Iris pigment epithelial cell (primary cell): ENCODE measurements around the gene WT1.
A peak's percentile ranks its signal among the peaks of the same experiment; 100 is the strongest.
"Not testable (repeated sequence)": the region's sequence is repeated elsewhere in the genome, so short reads cannot be mapped to it uniquely, and the experiment has no call there.

Experiments
- DNase-seq: peaks from one replicate; pipeline ENCODE4 v3.0.0-alpha.2; 2011; ENCODE audit warnings: low read depth

WT1 gene

GRCh38 chr11:32387411-32387810 lies 47.9 kb downstream of the WT1 start:
- DNase-seq: no peak

GRCh38 chr11:32386770-32387377 lies 48.5 kb downstream of the WT1 start:
- DNase-seq: peak; percentile 28

- DNase-seq: peak; percentile 51
Measured at GRCh38 chr11:32385998-32386397, 49.3 kb downstream of the WT1 start.

DNA sequence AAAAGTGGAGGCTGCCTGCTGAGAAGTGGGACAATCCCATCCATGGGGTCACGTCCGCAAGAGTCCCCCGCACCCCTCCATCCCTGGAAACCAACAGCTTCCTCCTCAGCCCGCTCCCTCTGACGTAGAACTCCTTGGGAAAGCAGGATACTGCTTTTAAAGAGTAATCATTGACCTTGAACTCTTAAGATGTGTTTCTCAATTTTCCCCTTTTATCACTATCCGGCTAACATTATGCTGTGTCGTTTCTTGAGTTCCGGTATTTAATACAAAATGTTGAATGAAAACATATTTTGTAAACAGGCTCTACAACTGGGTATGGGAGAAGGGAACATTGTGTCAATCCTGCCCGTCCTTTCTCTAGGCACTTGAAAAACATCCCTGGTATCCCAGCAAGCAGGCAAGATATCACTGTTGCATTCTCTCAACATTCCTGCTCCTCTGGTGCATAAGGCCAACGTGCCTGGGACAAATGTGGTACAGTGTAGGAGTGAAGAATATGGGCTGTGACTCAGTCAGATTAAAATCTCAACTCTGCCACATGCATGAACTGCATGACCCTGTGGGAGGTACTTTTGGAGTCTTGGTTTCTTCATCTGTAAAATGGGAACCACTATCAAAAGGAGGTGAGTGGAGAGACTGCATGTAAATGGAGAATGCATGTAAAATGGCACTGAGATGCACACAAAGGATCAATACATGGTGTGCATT lies 52.8 kb downstream of the WT1 start:
- DNase-seq: no peak

GRCh38 chr11:32381179-32381578 lies 54.2 kb downstream of the WT1 start:
- no peak for DNase-seq

GRCh38 chr11:32379719-32380118 lies 55.6 kb downstream of the WT1 start:
- no peak for DNase-seq

- DNase-seq: no peak
Measured at GRCh38 chr11:32375826-32376225, 59.5 kb downstream of the WT1 start.

- peak; percentile 17 for DNase-seq
Measured at GRCh38 chr11:32374261-32374711, 61.1 kb downstream of the WT1 start.

- DNase-seq: not testable (repeated sequence)
Measured at GRCh38 chr11:32369987-32370386, 65.4 kb downstream of the WT1 start.

DNA sequence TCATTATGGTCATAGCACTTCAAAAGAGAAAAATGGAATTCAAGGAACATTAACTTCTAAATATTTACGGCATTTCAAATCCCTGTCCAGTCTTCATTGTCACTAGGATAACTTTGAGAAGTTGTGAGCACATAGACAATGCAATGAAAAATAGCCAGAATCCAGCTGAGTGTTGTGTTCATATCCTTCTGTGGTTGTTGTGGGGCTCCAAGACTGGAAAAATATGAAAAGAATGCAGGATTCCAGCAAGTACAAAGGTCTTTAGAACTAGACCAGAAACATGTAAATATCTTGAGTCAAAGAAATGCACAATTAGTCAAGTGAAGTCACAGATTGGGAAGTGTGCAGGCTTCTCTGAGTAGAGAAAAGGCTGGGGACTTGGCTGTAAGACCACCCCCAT lies 68.7 kb downstream of the WT1 start:
- peak; percentile 16 for DNase-seq

GRCh38 chr11:32365192-32365591 lies 70.1 kb downstream of the WT1 start:
- DNase-seq: no peak

GRCh38 chr11:32358729-32359128 lies 76.6 kb downstream of the WT1 start:
- DNase-seq: no peak

DNA sequence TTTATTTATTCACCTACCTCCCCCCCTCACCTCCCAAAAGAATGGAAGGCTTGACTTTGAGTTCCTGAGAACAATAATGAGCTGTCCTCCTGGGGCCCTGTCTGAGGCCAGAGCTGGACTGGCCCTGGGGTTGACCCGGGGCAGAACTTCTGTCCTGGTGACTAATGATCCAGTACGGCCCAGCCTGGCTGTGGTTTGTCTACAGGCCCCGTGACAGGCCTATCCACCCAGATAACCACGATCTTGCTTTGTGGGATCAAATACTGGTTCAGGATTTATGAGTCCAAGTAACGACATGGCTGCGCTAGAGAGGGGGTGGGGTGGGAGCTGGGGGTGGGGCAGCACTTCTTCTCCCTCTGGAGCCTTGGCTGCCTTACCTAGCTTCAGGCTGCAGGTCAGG lies 81.5 kb downstream of the WT1 start:
- no peak for DNase-seq

DNA sequence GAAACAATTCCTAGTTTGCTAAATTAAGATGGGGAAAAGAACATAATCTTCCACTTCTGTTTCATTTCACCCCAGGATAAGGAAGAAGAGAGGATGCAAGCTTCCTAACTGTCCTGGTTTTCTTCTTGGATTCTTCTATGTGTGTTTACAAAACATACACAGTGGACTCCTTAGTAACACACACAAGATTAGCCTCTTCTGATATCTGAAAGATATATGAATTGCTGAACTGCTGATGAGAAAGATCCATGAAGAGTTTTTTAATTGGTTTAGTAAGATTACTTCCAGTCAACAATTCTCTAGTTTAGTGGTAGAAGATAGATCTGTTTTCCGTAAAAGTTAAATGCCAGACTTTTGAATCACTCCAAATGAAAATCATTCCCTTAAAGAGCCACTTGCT lies 86.8 kb downstream of the WT1 start:
- no peak for DNase-seq

GRCh38 chr11:32344946-32345345 lies 90.4 kb downstream of the WT1 start:
- DNase-seq: no peak

GRCh38 chr11:32343325-32344008 lies 91.9 kb downstream of the WT1 start:
- no peak for DNase-seq

- no peak for DNase-seq
Measured at GRCh38 chr11:32341620-32342613, 93.4 kb downstream of the WT1 start.

DNA sequence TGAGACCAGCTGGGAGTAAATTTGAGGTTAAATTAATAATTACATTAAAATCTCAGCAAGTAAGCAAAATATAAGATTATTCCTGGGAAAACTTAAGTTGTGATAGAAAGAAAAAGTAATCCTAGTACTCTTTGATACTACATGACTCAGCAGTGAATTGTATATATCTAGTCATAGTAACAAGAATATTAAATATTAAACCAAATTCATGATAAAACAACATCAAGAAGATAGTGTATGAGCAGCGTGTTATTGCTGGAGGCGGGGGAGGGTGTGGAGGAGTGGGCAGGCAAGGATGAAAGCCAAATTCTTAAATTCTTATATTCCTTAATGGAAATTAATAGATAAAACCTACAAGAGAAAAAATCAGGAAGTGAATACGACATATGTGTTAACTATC lies 95.2 kb downstream of the WT1 start:
- no peak for DNase-seq
